Suprapubic skin (tissue), 4 donors: Measurements from ENCODE around the gene DNAJC15. TPM values are rescaled to one million over a fixed set of nuclear protein-coding genes. Genes with fewer than 3 reads are reported as not detected.

Experiments used
- DNase-seq, 2 donors: peaks; one replicate each; pipeline ENCODE4 v3.0.0-alpha.2; 2019; ENCODE audit warnings: low spot score in 2 of 2
- H3K27ac ChIP-seq: fragments of 200-600 bp; sonication (generic); one replicate; pipeline ENCODE4 v1.5.1; 2019
- H3K27me3 ChIP-seq: fragments of 200-600 bp; sonication (generic); one replicate; pipeline ENCODE4 v1.5.1; 2019
- H3K36me3 ChIP-seq: fragments of 200-600 bp; sonication (generic); one replicate; pipeline ENCODE4 v1.5.1; 2019
- H3K4me1 ChIP-seq: fragments of 200-600 bp; sonication (generic); one replicate; pipeline ENCODE4 v1.5.1; 2019
- H3K4me3 ChIP-seq: fragments of 200-600 bp; sonication (generic); one replicate; pipeline ENCODE4 v1.5.1; 2019; ENCODE audit warnings: mild to moderate bottlenecking
- H3K9me3 ChIP-seq: fragments of 200-600 bp; sonication (generic); one replicate; pipeline ENCODE4 v1.5.1; 2019
- CTCF ChIP-seq, 2 donors: fragments of 200-600 bp in 1 of 2; fragments of 450-650 bp in 1 of 2; sonication (generic) in 1 of 2; IDR thresholded peaks; one replicate each; pipeline ENCODE4 v1.5.1; 2016 to 2019; ENCODE audit warnings: antibody characterized with exemption in 2 of 2, mild to moderate bottlenecking in 1 of 2, moderate library complexity in 1 of 2
- EP300 ChIP-seq: sonication (generic); formaldehyde crosslinking; IDR thresholded peaks from one replicate; pipeline ENCODE4 v1.6.1; 2017; ENCODE audit warnings: antibody characterized with exemption
- POLR2A ChIP-seq, 2 donors: fragments of 450-650 bp; IDR thresholded peaks; one replicate each; pipeline ENCODE4 v1.6.1; 2017; ENCODE audit warnings: antibody characterized with exemption in 2 of 2, mild to moderate bottlenecking in 2 of 2, moderate library complexity in 2 of 2
- POLR2AphosphoS5 ChIP-seq, 3 donors: sonication (generic); formaldehyde crosslinking; IDR thresholded peaks; one replicate each; pipeline ENCODE4 v1.6.1; 2017; ENCODE audit warnings: antibody characterized with exemption in 3 of 3
- WGBS: methylation state at CpG from one replicate; pipeline ENCODE4 v1.1.5; 2018; 5-methylcytosine and 5-hydroxymethylcytosine counted together
- total RNA-seq, 4 donors: library from RNA; depleted of rRNA; stranded (reverse); fragments of >200 nt; gene quantifications; one replicate each; pipeline ENCODE4 v1.1.0, GENCODE V29; 2016

Gene DNAJC15
- total RNA-seq, 4 donors from 2014 or later = 5.6 to 10.9 (median 8.0) TPM

GRCh38 chr13:43126420-43126819, 103.0 kb downstream of the DNAJC15 start:
- Histone ChIP-seq H3K36me3 (no peaks in the 10 kb centered on the region), H3K27ac (no peak overlapping the region), H3K4me1 (no peaks in the 10 kb centered on the region), H3K9me3 (no peaks in the 10 kb centered on the region), H3K27me3 (peaks cover 10% of the 10 kb centered on the region), H3K4me3 (no peak overlapping the region)
- TF ChIP-seq EP300 (no peak), POLR2AphosphoS5 (IDR thresholded peaks at IDR 0.05) (no peak), POLR2A (IDR thresholded peaks at IDR 0.05) (no peak), CTCF (IDR thresholded peaks at IDR 0.05) (no peak)
- no peak for DNase-seq
- WGBS = 78% methylated on average over 4 of the region's 4 CpGs

DNA sequence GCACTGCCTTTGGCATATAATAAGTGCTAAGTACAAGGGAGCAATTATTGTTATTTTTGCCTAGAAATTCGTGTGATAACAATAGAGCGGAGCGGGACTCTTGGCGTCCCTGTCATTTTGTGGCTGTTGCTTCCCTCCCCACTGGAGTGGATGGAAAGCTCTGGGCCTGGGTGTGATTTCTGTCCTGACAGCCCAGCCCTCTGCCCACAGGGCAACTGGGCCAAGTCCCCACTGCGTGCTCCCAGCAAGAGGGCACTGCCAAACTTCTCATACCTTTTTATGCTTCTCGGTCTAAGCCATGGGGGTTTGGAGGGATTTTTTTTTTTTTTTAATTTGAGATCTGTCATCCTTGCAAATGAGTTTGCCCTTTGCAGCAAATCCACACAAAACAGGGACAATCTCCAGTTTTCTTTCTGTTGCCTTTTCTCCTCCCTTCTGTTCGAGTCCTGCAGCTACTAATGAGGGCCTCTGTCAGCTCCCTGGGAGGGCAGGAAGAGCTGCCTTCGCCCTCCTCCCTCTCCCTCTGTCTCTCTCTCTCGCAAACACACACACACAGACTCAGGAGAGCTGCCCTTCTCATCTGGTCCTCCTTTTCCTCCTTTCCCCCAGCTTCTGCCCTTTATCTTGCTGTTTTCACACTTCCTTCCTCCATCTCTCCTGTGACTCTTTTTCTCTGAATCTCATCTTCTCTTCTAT, 103.9 kb downstream of the DNAJC15 start:
- no peak for TF ChIP-seq POLR2AphosphoS5 (IDR thresholded peaks at IDR 0.05)
- TF ChIP-seq CTCF (IDR thresholded peaks at IDR 0.05) = no peak
- TF ChIP-seq POLR2A (IDR thresholded peaks at IDR 0.05) = no peak
- TF ChIP-seq EP300 = no peak
- no peaks in the 10 kb centered on the region for H3K4me1 ChIP-seq
- no peaks in the 10 kb centered on the region for H3K9me3 ChIP-seq
- H3K4me3 ChIP-seq = no peak overlapping the region
- no peak overlapping the region for H3K27ac ChIP-seq
- no peaks in the 10 kb centered on the region for H3K36me3 ChIP-seq
- peaks cover 10% of the 10 kb centered on the region for H3K27me3 ChIP-seq
- no peak for DNase-seq
- 65% methylated on average over 9 of the region's 9 CpGs for whole genome bisulfite sequencing

GRCh38 chr13:43127827-43128226, 104.4 kb downstream of the DNAJC15 start:
- Histone ChIP-seq H3K27ac (no peak overlapping the region), H3K9me3 (no peaks in the 10 kb centered on the region), H3K4me1 (no peaks in the 10 kb centered on the region), H3K27me3 (peaks cover 10% of the 10 kb centered on the region), H3K4me3 (no peak overlapping the region), H3K36me3 (no peaks in the 10 kb centered on the region)
- 56% methylated on average over 3 of the region's 3 CpGs for WGBS
- no peak for TF ChIP-seq POLR2A (IDR thresholded peaks at IDR 0.05)
- no peak for TF ChIP-seq EP300
- no peak for TF ChIP-seq CTCF (IDR thresholded peaks at IDR 0.05)
- no peak for TF ChIP-seq POLR2AphosphoS5 (IDR thresholded peaks at IDR 0.05)
- DNase-seq = no peak

DNA sequence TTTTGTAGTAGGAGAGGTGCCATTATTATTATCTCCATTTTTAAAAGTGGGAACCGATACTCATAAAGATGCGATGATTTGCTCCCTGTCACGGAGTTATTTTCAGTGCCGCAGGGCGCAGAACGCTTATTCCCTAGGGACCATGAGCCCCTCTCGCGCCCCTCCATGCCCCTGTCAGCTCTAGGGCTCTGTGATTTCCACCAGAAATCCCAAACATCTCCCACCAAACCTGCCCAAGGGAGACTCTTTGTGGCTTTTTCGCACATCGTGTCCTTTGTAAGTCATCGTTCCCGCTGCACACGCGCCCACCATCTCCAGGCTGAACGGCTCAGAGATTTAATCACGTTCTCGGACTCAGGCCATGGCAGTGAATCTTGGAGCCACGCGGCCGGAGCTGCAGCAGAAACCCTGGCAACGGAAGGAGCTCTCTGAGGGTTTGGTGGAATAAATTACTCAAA, 105.1 kb downstream of the DNAJC15 start:
- no peaks in the 10 kb centered on the region for H3K36me3 ChIP-seq
- H3K4me3 ChIP-seq = no peak overlapping the region
- DNase-seq = no peak
- 72% methylated on average over 21 of the region's 21 CpGs for WGBS
- no peaks in the 10 kb centered on the region for H3K9me3 ChIP-seq
- H3K27ac ChIP-seq = no peak overlapping the region
- TF ChIP-seq EP300 = no peak
- no peak for TF ChIP-seq POLR2AphosphoS5 (IDR thresholded peaks at IDR 0.05)
- no peak for TF ChIP-seq CTCF (IDR thresholded peaks at IDR 0.05)
- no peak for TF ChIP-seq POLR2A (IDR thresholded peaks at IDR 0.05)
- peaks cover 10% of the 10 kb centered on the region for H3K27me3 ChIP-seq
- H3K4me1 ChIP-seq = no peaks in the 10 kb centered on the region

- TF ChIP-seq EP300 = no peak
- no peak for TF ChIP-seq POLR2AphosphoS5 (IDR thresholded peaks at IDR 0.05)
- TF ChIP-seq POLR2A (IDR thresholded peaks at IDR 0.05) = no peak
- no peak for TF ChIP-seq CTCF (IDR thresholded peaks at IDR 0.05)
- Histone ChIP-seq H3K27ac (no peak overlapping the region), H3K27me3 (peaks cover 10% of the 10 kb centered on the region), H3K9me3 (no peaks in the 10 kb centered on the region), H3K4me1 (no peaks in the 10 kb centered on the region), H3K36me3 (no peaks in the 10 kb centered on the region), H3K4me3 (no peak overlapping the region)
- WGBS = 77% methylated on average over 8 of the region's 8 CpGs
- DNase-seq = no peak
Measured at GRCh38 chr13:43129066-43129465, 105.7 kb downstream of the DNAJC15 start.
